ENCODE results near the gene DCLK2. TPM values are rescaled to one million over a fixed set of nuclear protein-coding genes. Genes with fewer than 3 reads are reported as not detected.
"Not testable (repeated sequence)": the region's sequence is repeated elsewhere in the genome, so short reads cannot be mapped to it uniquely, and the experiment has no call there.

The DCLK2 gene
- total and polyA plus RNA-seq, 2 donors (not counting 1 experiment from before 2014, with no cell fraction given) = 0.91 to 3.3 TPM

DNA sequence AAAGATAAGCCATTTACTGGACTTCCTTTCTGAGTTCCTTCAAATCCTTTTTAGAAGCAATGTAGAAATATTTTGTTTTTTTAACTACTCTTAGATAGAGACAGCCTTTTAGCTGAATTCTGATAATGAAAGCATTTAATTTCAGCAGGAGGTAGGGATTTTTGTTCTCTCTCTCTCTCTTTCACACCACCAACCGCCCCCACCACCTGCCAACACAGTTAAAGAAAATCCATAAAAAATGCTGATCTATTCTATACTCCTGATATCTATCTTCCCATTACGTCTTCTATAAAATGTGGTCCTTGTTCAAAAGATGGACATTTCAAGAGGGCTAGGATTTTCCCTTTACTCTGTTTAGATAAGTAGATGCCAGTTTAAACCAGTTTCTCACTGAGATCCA, 104.5 kb downstream of the DCLK2 start:
- intact Hi-C loops (cut with micrococcal nuclease) = no loop called here
- H3K9ac ChIP-seq (ENCODE audit: low read length) = no peak overlapping the region
- H2AFZ ChIP-seq (ENCODE audit: insufficient read depth, low read depth, low read length, poor library complexity, severe bottlenecking) = no peak overlapping the region
- no peak overlapping the region for H3K4me3 ChIP-seq (ENCODE audit: control extremely low read depth in 1 of 5, extremely low read depth in 1 of 5, insufficient read depth in 1 of 5, low read depth in 2 of 5, low read length in 4 of 5)
- H3K79me2 ChIP-seq (ENCODE audit: control insufficient read depth, insufficient read depth, low read length) = no peaks in the 10 kb centered on the region
- DNase-seq = no peak
- Mint-ChIP-seq H3K4me1 (no peaks in the 10 kb centered on the region), H3K27ac (no peak overlapping the region), H3K4me3 (no peak overlapping the region), H3K27me3 (peaks cover 7% of the 10 kb centered on the region), H3K9me3 (ENCODE audit: insufficient read depth) (no peaks in the 10 kb centered on the region)
- no peak overlapping the region for H3K4me2 ChIP-seq (replicated peaks; ENCODE audit: low read depth, low read length, poor library complexity, severe bottlenecking)
- H3K4me1 ChIP-seq (ENCODE audit: control insufficient read depth in 2 of 2, insufficient read depth in 2 of 2, low read length in 2 of 2) = no peaks in the 10 kb centered on the region
- H3K9me3 ChIP-seq (ENCODE audit: control extremely low read depth in 1 of 3, control insufficient read depth in 2 of 3, insufficient read depth in 1 of 3, low read length in 2 of 3) = no peaks in the 10 kb centered on the region
- POLR2A ChIA-PET = no interaction called here
- H3K27ac ChIP-seq (ENCODE audit: low read length in 2 of 2) = no peak overlapping the region
- H4K20me1 ChIP-seq (ENCODE audit: control insufficient read depth, insufficient read depth, low read length, poor library complexity, severe bottlenecking) = no peaks in the 10 kb centered on the region
- H3K36me3 ChIP-seq (replicated peaks in 1 of 2; ENCODE audit: control extremely low read depth in 1 of 2, control insufficient read depth in 1 of 2, extremely low read depth in 1 of 2, insufficient read depth in 2 of 2, low read length in 1 of 2) = no peaks in the 10 kb centered on the region
- no CpG with 5 or more reads among the region's 2 CpGs for WGBS (ENCODE audit: insufficient coverage)
- TF ChIP-seq CTCF (IDR thresholded peaks at IDR 0.05) (no peak), EZH2 (IDR thresholded peaks at IDR 0.05; ENCODE audit: borderline replicate concordance, insufficient read depth, low read depth, low read length, poor library complexity, severe bottlenecking) (no peak)
- CTCF ChIA-PET = no interaction called here
- ATAC-seq (ENCODE audit: low read depth) = no peak
- no peaks in the 10 kb centered on the region for H3K27me3 ChIP-seq (replicated peaks in 1 of 4; ENCODE audit: control extremely low read depth in 1 of 4, control insufficient read depth in 3 of 4, insufficient read depth in 4 of 4, low read length in 3 of 4)

- H3K4me2 ChIP-seq (replicated peaks; ENCODE audit: low read depth, low read length, poor library complexity, severe bottlenecking); H3K4me3 ChIP-seq (ENCODE audit: control extremely low read depth in 1 of 5, extremely low read depth in 1 of 5, insufficient read depth in 1 of 5, low read depth in 2 of 5, low read length in 4 of 5); H3K27ac Mint-ChIP-seq; H3K9me3 ChIP-seq (ENCODE audit: control extremely low read depth in 1 of 3, control insufficient read depth in 2 of 3, insufficient read depth in 1 of 3, low read length in 2 of 3); H2AFZ ChIP-seq (ENCODE audit: insufficient read depth, low read depth, low read length, poor library complexity, severe bottlenecking); H3K27ac ChIP-seq (ENCODE audit: low read length in 2 of 2); H4K20me1 ChIP-seq (ENCODE audit: control insufficient read depth, insufficient read depth, low read length, poor library complexity, severe bottlenecking); H3K4me1 Mint-ChIP-seq; H3K9me3 Mint-ChIP-seq (ENCODE audit: insufficient read depth); H3K27me3 Mint-ChIP-seq; H3K27me3 ChIP-seq (replicated peaks in 1 of 4; ENCODE audit: control extremely low read depth in 1 of 4, control insufficient read depth in 3 of 4, insufficient read depth in 4 of 4, low read length in 3 of 4); intact Hi-C loops (cut with micrococcal nuclease); CTCF ChIA-PET; H3K4me3 Mint-ChIP-seq; H3K9ac ChIP-seq (ENCODE audit: low read length); H3K4me1 ChIP-seq (ENCODE audit: control insufficient read depth in 2 of 2, insufficient read depth in 2 of 2, low read length in 2 of 2); POLR2A ChIA-PET; H3K79me2 ChIP-seq (ENCODE audit: control insufficient read depth, insufficient read depth, low read length); H3K36me3 ChIP-seq (replicated peaks in 1 of 2; ENCODE audit: control extremely low read depth in 1 of 2, control insufficient read depth in 1 of 2, extremely low read depth in 1 of 2, insufficient read depth in 2 of 2, low read length in 1 of 2); DNase-seq; ATAC-seq (ENCODE audit: low read depth): not testable (repeated sequence)
- WGBS (ENCODE audit: insufficient coverage) = no CpG with 5 or more reads among the region's 4 CpGs
Measured at GRCh38 chr4:150185033-150185432, 106.8 kb downstream of the DCLK2 start.
